Mucosa of stomach (tissue), 1 donor: ENCODE results near the gene EYA4.

Source experiments
- H3K27me3 ChIP-seq: one replicate; pipeline ENCODE4 v1.7.0; 2013; ENCODE audit warnings: mild to moderate bottlenecking, low read length; ENCODE audit not compliant: control insufficient read depth, insufficient read depth
- H3K36me3 ChIP-seq: one replicate; pipeline ENCODE4 v1.7.0; 2013; ENCODE audit warnings: low read length; ENCODE audit not compliant: control insufficient read depth, insufficient read depth
- H3K4me1 ChIP-seq: one replicate; pipeline ENCODE4 v1.7.0; 2013; ENCODE audit warnings: mild to moderate bottlenecking, low read length; ENCODE audit not compliant: control insufficient read depth, insufficient read depth
- H3K4me3 ChIP-seq: one replicate; pipeline ENCODE4 v1.7.0; 2013; ENCODE audit warnings: low read length
- H3K9ac ChIP-seq: one replicate; pipeline ENCODE4 v1.7.0; 2013; ENCODE audit warnings: mild to moderate bottlenecking, low read length, moderate library complexity
- H3K9me3 ChIP-seq: one replicate; pipeline ENCODE4 v1.7.0; 2013; ENCODE audit warnings: mild to moderate bottlenecking, low read length, moderate library complexity; ENCODE audit not compliant: control insufficient read depth
- donor health status: Pancreatic carcinoma.

EYA4 gene

GRCh38 chr6:133415262-133415661 is 174.1 kb downstream of the EYA4 start:
- Histone ChIP-seq H3K9ac (no peak overlapping the region), H3K9me3 (no peaks in the 10 kb centered on the region), H3K36me3 (no peaks in the 10 kb centered on the region), H3K27me3 (no peaks in the 10 kb centered on the region), H3K4me1 (no peaks in the 10 kb centered on the region), H3K4me3 (no peak overlapping the region)

- H3K36me3 ChIP-seq: no peaks in the 10 kb centered on the region
- H3K27me3 ChIP-seq: no peaks in the 10 kb centered on the region
- no peaks in the 10 kb centered on the region for H3K4me1 ChIP-seq
- no peak overlapping the region for H3K4me3 ChIP-seq
- no peak overlapping the region for H3K9ac ChIP-seq
- H3K9me3 ChIP-seq: no peaks in the 10 kb centered on the region
These were observed 177.0 kb downstream of the EYA4 start for GRCh38 chr6:133418108-133418507.

DNA sequence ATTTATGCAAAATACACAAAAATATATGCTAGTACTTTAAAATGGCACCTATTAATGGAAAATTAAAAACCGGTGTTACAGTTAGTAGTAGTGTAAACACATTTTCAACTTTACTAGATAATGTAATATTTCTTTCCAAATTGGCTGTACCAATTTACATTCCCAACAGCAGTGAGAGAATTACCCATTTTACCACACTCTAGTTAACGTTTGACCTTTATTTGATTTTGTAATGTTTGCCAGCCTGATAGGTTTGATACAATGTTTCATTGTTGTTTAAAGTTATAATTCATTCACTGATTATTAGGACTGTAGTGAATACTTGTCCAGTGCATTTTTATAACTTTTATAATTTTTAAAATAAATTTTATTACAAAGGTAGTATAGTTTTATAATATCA is 182.1 kb downstream of the EYA4 start:
- Histone ChIP-seq H3K9ac (no peak overlapping the region), H3K4me3 (no peak overlapping the region), H3K36me3 (no peaks in the 10 kb centered on the region), H3K4me1 (no peaks in the 10 kb centered on the region), H3K27me3 (no peaks in the 10 kb centered on the region), H3K9me3 (no peaks in the 10 kb centered on the region)

DNA sequence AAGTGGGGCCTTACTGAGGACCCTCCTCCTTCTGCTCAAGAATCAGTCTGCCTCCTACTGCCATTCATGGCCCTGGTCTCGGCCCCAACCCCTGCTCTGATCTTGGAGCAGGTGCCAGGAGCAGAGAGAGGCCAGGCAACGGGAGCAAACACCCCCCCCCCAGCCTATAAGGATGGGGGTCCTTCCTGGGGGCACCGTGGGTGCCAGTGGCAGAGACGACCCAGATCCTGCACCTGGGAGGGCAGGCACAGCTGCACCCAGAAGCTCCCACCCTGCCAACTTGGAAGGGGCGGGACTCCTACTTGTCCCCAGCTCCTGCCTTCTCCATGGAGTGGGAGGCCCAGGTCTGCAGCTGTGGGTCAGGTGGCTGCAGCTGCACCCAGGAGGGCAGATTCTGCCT is 183.2 kb downstream of the EYA4 start:
- H3K36me3 ChIP-seq: no peaks in the 10 kb centered on the region
- no peaks in the 10 kb centered on the region for H3K4me1 ChIP-seq
- no peaks in the 10 kb centered on the region for H3K27me3 ChIP-seq
- no peak overlapping the region for H3K9ac ChIP-seq
- H3K9me3 ChIP-seq: no peaks in the 10 kb centered on the region
- H3K4me3 ChIP-seq: no peak overlapping the region

GRCh38 chr6:133426038-133426437 is 184.9 kb downstream of the EYA4 start:
- no peaks in the 10 kb centered on the region for H3K27me3 ChIP-seq
- no peak overlapping the region for H3K4me3 ChIP-seq
- H3K4me1 ChIP-seq: no peaks in the 10 kb centered on the region
- H3K9me3 ChIP-seq: no peaks in the 10 kb centered on the region
- H3K36me3 ChIP-seq: no peaks in the 10 kb centered on the region
- H3K9ac ChIP-seq: no peak overlapping the region

GRCh38 chr6:133428295-133428694 is 187.1 kb downstream of the EYA4 start:
- Histone ChIP-seq H3K4me3 (no peak overlapping the region), H3K9ac (no peak overlapping the region), H3K4me1 (no peaks in the 10 kb centered on the region), H3K36me3 (no peaks in the 10 kb centered on the region), H3K9me3 (no peaks in the 10 kb centered on the region), H3K27me3 (no peaks in the 10 kb centered on the region)

GRCh38 chr6:133430530-133430929 is 189.4 kb downstream of the EYA4 start:
- no peak overlapping the region for H3K9ac ChIP-seq

GRCh38 chr6:133431031-133431430 is 189.9 kb downstream of the EYA4 start:
- Histone ChIP-seq H3K27me3 (no peaks in the 10 kb centered on the region), H3K4me1 (no peaks in the 10 kb centered on the region), H3K9ac (no peak overlapping the region), H3K36me3 (no peaks in the 10 kb centered on the region), H3K9me3 (no peaks in the 10 kb centered on the region), H3K4me3 (no peak overlapping the region)

More at GRCh38 chr6:133430530-133430929, 189.4 kb downstream of the EYA4 start:
- Histone ChIP-seq H3K4me3 (no peak overlapping the region), H3K4me1 (no peaks in the 10 kb centered on the region), H3K36me3 (no peaks in the 10 kb centered on the region), H3K9me3 (no peaks in the 10 kb centered on the region), H3K27me3 (no peaks in the 10 kb centered on the region)

DNA sequence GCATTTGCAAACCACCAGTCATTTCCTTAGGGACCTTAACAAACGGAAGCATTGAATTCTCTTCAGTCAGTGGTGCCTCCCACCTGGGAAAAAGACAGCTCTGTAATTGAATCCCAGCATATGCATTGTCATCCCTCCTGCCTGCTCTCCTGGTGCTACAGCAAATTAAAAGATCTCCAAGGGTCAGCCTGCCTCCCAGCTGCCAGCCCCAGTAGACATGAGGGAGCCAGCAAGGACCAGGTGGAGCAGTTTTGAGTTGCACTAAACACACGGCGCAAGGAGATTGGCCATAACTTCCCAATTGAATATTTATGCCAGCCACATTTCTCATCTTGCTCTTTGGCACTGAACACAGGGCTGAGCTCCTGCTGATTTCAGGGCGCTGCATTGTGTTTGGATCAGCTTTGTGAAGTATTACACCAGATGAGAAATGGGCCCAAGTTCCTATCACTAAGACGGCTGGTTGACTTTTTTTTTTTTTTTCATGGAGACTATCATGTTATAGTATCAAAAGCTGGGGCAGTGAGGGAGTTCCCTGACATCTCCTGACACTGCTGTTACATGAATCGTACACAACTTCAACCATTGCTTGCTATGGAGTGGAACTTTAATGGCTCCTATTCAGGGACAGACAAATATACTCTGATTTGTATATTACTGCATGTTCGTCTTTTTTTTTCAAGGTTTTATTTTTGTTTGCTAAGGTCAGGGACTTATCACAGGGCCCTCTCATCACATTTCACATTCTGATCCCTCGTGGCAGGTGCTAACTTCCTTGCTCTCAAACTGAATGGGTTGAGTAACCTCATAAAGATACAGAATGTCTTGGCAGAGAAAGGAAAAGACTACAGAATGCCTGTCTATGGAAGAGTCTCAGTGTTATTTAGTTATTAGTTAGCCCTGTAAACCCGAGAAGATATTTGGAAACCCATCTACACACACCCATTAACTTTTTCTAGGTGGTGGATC is 191.1 kb downstream of the EYA4 start:
- no peaks in the 10 kb centered on the region for H3K36me3 ChIP-seq
- no peak overlapping the region for H3K9ac ChIP-seq
- no peaks in the 10 kb centered on the region for H3K9me3 ChIP-seq
- H3K4me1 ChIP-seq: no peaks in the 10 kb centered on the region
- no peak overlapping the region for H3K4me3 ChIP-seq
- no peaks in the 10 kb centered on the region for H3K27me3 ChIP-seq

DNA sequence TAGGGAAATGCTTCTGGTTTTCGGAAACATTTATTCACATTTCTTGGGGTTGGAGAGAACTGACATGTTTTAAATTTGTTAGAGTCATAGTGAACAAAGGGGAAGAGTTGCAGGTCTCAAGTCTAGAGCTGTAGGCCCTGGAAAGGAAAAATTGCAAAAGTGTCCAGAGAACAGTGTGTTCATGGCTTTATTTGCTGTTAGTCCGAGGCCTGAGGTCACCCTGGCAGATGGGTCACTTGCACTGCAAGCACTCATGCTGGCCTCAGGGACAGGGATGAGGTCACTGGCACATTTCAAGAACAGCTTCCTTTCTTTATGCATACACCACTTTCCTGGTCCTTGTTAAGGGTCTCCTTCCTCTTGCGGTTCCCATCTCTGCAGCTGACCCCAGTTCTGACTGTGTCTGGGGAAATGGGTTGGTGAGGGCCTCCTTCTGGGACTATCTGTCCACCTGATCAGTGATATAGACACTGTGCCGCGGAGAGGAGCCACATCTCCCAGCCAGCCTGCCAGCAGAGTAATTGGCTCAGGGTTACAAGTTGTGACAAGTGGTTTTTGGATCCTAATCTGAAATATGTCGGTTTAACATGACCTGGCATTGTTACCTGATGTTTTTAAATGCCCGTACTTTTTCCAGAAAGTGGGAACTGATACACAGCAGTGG is 194.0 kb downstream of the EYA4 start:
- H3K9ac ChIP-seq: no peak overlapping the region
- no peaks in the 10 kb centered on the region for H3K36me3 ChIP-seq
- H3K4me1 ChIP-seq: no peaks in the 10 kb centered on the region
- H3K27me3 ChIP-seq: no peaks in the 10 kb centered on the region
- no peak overlapping the region for H3K4me3 ChIP-seq
- no peaks in the 10 kb centered on the region for H3K9me3 ChIP-seq

GRCh38 chr6:133436652-133437051 is 195.5 kb downstream of the EYA4 start:
- no peaks in the 10 kb centered on the region for H3K4me1 ChIP-seq
- H3K9me3 ChIP-seq: no peaks in the 10 kb centered on the region
- H3K9ac ChIP-seq: no peak overlapping the region
- H3K4me3 ChIP-seq: no peak overlapping the region
- H3K27me3 ChIP-seq: no peaks in the 10 kb centered on the region
- no peaks in the 10 kb centered on the region for H3K36me3 ChIP-seq

GRCh38 chr6:133441491-133441890 is 200.3 kb downstream of the EYA4 start:
- H3K4me3 ChIP-seq: no peak overlapping the region
- no peaks in the 10 kb centered on the region for H3K27me3 ChIP-seq
- no peaks in the 10 kb centered on the region for H3K9me3 ChIP-seq
- no peaks in the 10 kb centered on the region for H3K4me1 ChIP-seq
- no peaks in the 10 kb centered on the region for H3K36me3 ChIP-seq
- no peak overlapping the region for H3K9ac ChIP-seq
